HL-60/S4 (cell line): Measurements from ENCODE around the gene MIAT.
"Not testable (repeated sequence)": the region's sequence is repeated elsewhere in the genome, so short reads cannot be mapped to it uniquely, and the experiment has no call there.

Experiments
- in situ Hi-C: fragments of 300-500 bp; cut with MboI; formaldehyde crosslinking; loops from 2 replicates; pipeline ENCODE4 v1.14.3; 2022; ENCODE audit warnings: low sequenced_read_pairs

MIAT gene

GRCh38 chr22:26690654-26691376 lies 33.4 kb downstream of the MIAT start:
- in situ Hi-C loops = no loop called here

GRCh38 chr22:26691377-26691716 lies 34.0 kb downstream of the MIAT start:
- in situ Hi-C loops = no loop called here

GRCh38 chr22:26692215-26692614 lies 34.8 kb downstream of the MIAT start:
- in situ Hi-C loops = no loop called here

GRCh38 chr22:26697151-26697550 lies 39.8 kb downstream of the MIAT start:
- in situ Hi-C loops = no loop called here

GRCh38 chr22:26700462-26700861 lies 43.1 kb downstream of the MIAT start:
- in situ Hi-C loops = no loop called here

- in situ Hi-C loops = no loop called here
Measured at GRCh38 chr22:26700886-26701285, 43.5 kb downstream of the MIAT start.

- in situ Hi-C loops = no loop called here
Measured at GRCh38 chr22:26701323-26701722, 43.9 kb downstream of the MIAT start.

- in situ Hi-C loops = no loop called here
Measured at GRCh38 chr22:26702906-26703830, 45.8 kb downstream of the MIAT start.

- in situ Hi-C loops = not testable (repeated sequence)
Measured at GRCh38 chr22:26705379-26705778, 48.0 kb downstream of the MIAT start.

- in situ Hi-C loops = no loop called here
Measured at GRCh38 chr22:26707090-26707489, 49.7 kb downstream of the MIAT start.

GRCh38 chr22:26707581-26707980 lies 50.2 kb downstream of the MIAT start:
- in situ Hi-C loops = no loop called here

GRCh38 chr22:26708256-26709009 lies 51.0 kb downstream of the MIAT start:
- in situ Hi-C loops = no loop called here

- in situ Hi-C loops = no loop called here
Measured at GRCh38 chr22:26709617-26710390, 52.4 kb downstream of the MIAT start.

GRCh38 chr22:26711205-26711963 lies 54.0 kb downstream of the MIAT start:
- in situ Hi-C loops = no loop called here

- in situ Hi-C loops = no loop called here
Measured at GRCh38 chr22:26712158-26712557, 54.8 kb downstream of the MIAT start.

GRCh38 chr22:26713823-26714449 lies 56.5 kb downstream of the MIAT start:
- in situ Hi-C loops = no loop called here

GRCh38 chr22:26714971-26715370 lies 57.6 kb downstream of the MIAT start:
- in situ Hi-C loops = no loop called here

- in situ Hi-C loops = no loop called here
Measured at GRCh38 chr22:26715392-26715936, 58.1 kb downstream of the MIAT start.

GRCh38 chr22:26718488-26718887 lies 61.1 kb downstream of the MIAT start:
- in situ Hi-C loops = no loop called here
